Measurements from ENCODE around the gene PRPH2. TPM values are rescaled to one million over a fixed set of nuclear protein-coding genes. Genes with fewer than 3 reads are reported as not detected.
"Not testable (repeated sequence)": the region's sequence is repeated elsewhere in the genome, so short reads cannot be mapped to it uniquely, and the experiment has no call there.

Gene PRPH2
- total RNA-seq, 8 experiments from 2014 or later, result 0.11 to 1.9 (median 0.51) TPM

DNA sequence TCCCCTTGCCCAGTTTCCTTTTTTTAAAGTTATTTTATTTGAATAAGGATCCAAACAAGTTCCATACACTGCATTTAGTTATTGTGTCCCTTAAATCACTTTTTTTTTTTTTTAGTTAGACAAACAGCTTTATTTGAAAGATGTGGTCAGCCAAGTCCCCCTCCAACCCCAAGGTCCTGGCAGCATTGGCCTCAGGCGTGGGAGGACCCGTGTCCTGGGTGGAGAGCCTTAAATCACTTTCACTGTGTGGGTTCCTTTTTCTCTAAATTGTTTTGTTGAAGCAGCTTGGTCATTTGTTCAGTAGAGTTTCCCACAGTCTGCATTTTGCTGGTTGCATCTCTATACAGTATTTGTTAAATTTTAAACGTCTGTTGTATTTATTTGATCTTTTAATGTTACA lies 28.7 kb upstream of the PRPH2 start:
- no peak overlapping the region for H3K4me3 ChIP-seq
- H3K27ac ChIP-seq, result no peak overlapping the region
- WGBS, 10 experiments, result 0 to 73% (median 30%) methylated on average over 1 to 3 of the region's 3 CpGs
- in situ Hi-C loops (cut with MboI; ENCODE audit: low pct_unique_long_range_greater_than_20kb in 2 of 9, low sequenced_read_pairs in 9 of 9, unreplicated experiment in 9 of 9), result no loop called here
- H3K4me1 ChIP-seq (replicated peaks in 1 of 2), result peaks cover 2 to 13% of the 10 kb centered on the region in 2 donors
- no peak for ATAC-seq (replicated peaks in 6 of 8)

DNA sequence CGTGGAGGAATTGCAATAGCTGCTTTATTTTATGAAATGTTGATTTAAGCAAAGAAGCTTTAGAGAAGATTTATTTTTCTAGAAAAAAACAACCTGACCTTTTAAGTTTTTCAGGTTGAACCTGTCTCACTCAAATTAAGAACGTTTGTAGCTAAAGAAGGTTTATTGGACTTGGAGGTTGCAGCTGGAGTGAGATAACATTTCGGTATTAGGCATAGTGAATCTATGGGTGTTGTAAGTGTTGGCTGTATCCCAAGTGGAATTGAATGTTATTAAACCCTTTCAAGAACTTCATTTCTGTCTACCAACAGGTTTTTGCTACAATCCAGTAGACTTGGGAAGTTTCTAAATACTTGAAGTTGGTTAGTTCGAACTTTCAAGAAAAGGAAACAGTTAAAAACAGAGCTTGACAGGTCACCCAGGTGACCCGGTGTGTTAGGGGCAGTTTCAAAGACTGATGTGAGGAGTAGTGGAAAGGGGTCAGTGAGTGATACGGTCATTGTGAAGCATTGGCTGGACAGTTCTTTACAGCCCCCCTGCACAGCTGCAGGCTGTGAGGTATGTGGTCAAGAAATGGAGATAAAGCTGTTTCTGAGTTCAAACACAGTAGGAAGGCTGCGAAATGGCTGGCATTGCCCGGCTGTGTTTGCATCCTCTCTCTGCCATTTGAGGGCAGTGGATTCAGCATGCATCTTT lies 26.0 kb upstream of the PRPH2 start:
- no peak overlapping the region for H3K27ac ChIP-seq
- peaks cover 13 to 20% of the 10 kb centered on the region in 2 donors for H3K4me1 ChIP-seq (replicated peaks in 1 of 2)
- in situ Hi-C loops (cut with MboI; ENCODE audit: low pct_unique_long_range_greater_than_20kb in 2 of 9, low sequenced_read_pairs in 9 of 9, unreplicated experiment in 9 of 9), result no loop called here
- WGBS, 10 experiments, result 24 to 86% (median 69%) methylated on average over 1 to 6 of the region's 8 CpGs
- H3K4me3 ChIP-seq, result peak overlapping the region in 3 of 5 donors; percentile 54 to 99 (median 99)
- ATAC-seq (replicated peaks in 6 of 8), result no peak

DNA sequence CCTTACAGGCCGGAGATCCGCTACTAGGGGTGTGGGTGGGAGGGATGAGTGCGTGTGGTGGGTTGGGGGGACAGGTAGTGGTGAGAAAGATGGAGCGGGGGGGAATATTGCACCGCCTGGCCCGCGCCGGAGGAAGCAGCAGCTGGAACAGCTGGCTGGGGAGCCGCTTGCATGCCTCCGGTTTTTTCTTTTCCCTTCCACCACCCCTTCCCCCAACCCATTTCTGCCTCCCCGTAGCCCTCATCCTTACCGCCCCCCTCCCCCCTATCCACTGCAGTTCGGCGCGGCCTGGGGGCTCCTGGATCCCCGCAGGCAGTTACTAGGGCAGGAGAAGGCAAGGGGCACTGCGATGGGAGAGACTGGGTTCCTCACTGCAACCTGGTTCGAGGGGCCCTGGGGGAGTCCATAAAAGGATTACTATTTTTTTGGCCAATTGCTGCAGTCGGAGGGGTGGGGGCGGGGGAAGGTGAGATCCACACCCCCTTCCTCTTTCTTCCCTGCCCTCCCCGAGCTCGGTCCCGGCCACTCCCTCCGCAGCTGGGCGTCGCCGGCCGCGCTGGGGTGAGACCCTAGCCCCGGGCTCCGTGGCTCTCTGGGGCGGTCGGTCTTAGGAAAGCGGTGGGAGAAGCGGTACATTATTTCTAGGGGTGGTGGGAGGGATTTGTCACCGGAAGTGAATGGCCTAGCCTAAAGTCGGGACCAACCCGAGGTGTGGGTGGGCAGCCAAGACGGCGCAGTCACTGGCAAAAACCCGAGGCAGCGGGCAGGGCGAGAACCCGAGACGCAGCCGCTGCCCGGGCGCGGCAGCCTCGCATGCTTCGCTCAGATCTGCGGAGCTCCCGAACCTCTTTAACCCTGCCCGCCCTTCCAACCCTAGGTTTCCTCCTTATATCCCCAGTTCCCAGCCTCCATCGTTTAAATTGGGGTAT lies 24.3 kb upstream of the PRPH2 start:
- WGBS, 10 experiments, result 0 to 1% (median 0%) methylated on average over 1 to 16 of the region's 55 CpGs; no CpG with 5 or more reads in 3 of the 10 experiments
- peaks cover 29 to 31% of the 10 kb centered on the region in 2 donors for H3K4me1 ChIP-seq (replicated peaks in 1 of 2)
- peak overlapping the region; percentile 82 to 87 for H3K27ac ChIP-seq
- in situ Hi-C loops (cut with MboI; ENCODE audit: low pct_unique_long_range_greater_than_20kb in 2 of 9, low sequenced_read_pairs in 9 of 9, unreplicated experiment in 9 of 9), result no loop called here
- peak overlapping the region; percentile 54 to 99 (median 99) for H3K4me3 ChIP-seq
- peak; percentile 47 to 73 (median 65) for ATAC-seq (replicated peaks in 6 of 8)

DNA sequence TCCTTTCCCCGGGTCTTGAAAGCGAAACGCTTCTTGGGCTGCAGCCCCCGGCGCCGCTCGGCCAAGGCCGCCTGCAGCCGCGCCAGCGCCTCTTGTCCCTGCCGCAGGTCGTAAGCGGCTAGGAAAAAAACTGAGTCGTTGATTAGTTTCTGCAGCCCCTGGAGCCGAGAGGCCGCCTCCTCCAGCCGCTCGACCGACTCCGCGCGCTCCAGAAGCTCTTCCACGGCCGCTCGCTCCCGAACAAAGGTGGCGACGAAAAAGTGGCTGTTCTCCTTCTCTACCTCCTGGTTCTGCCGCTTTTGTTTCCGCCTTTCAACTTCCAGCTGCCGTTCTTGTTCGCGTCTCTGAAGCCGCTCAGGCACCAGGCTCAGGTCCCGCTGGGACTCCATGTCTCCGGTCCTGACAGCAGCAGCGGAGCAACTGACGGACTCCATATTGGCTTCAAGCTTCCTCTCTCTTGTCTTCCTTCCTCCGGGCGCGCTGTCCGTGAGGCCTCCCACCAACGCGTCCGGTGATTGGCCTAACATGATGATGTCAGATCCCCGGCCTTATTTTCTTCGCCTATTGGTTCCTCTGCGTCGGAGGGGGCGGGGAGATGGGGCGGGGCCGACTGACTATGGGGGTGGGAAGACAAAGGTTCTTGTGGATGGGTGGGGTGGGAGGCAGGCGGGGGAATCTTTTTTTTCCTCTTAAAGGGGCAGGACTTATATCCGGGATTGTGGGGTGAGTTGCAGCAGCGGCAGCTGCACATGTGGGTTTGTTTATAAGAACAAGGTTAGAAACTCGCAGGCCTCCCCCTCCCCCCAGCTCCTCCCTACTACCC lies 23.5 kb upstream of the PRPH2 start, which contains the start of gene TBCC:
Gene TBCC (minus strand): TSS at position 464 of the 823 bp plus-strand sequence. CDS start 30 bp downstream, at position 434.
- WGBS, 10 experiments, result 0 to 1% (median 0%) methylated on average over 2 to 27 of the region's 57 CpGs; no CpG with 5 or more reads in 5 of the 10 experiments
- peak; percentile 70 to 80 (median 75) for ATAC-seq (replicated peaks in 6 of 8)
- Histone ChIP-seq H3K4me3 (peak within 1 kb of the TSS; percentile 76 to 99 (median 99)), H3K4me1 (replicated peaks in 1 of 2) (peaks cover 29% of the 10 kb centered on the region in 2 donors), H3K27ac (peak within 1 kb of the TSS; percentile 94 to 95)
- in situ Hi-C loops (cut with MboI; ENCODE audit: low pct_unique_long_range_greater_than_20kb in 2 of 9, low sequenced_read_pairs in 9 of 9, unreplicated experiment in 9 of 9), result no loop called here

DNA sequence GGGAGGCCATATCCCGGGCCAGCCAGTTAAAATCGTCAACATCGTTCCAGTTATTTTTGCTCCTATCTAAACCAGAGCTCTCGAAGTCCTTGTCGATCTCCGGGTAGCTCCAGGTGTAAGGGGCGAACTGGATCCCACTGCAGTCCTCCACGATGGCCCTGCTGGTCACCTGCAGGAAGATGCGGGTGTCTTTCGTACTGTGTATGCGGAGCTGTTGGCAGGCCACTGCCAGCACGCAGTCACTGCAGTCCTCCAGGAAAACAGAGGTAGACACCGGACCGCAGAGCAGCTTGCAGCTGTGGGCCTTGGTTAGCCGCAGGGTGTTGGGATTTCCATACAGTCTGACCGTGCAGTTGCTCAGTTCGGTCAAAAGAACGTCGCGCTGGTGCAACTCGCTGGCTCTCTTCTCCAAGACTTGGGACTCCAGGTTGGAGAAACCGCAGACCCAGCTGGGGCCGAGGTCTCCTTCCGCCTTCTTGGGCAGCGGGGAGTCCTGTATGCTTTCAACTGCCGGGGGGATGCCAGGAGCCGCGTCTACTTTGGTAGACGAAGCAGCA lies 22.8 kb upstream of the PRPH2 start:
- WGBS, 10 experiments, result 0 to 14% (median 1%) methylated on average over 1 to 16 of the region's 29 CpGs; no CpG with 5 or more reads in 1 of the 10 experiments
- peak overlapping the region; percentile 76 to 99 (median 99) for H3K4me3 ChIP-seq
- peak overlapping the region; percentile 94 to 95 for H3K27ac ChIP-seq
- peaks cover 29% of the 10 kb centered on the region in 2 donors for H3K4me1 ChIP-seq (replicated peaks in 1 of 2)
- in situ Hi-C loops (cut with MboI; ENCODE audit: low pct_unique_long_range_greater_than_20kb in 2 of 9, low sequenced_read_pairs in 9 of 9, unreplicated experiment in 9 of 9), result no loop called here
- peak in 1 of 8 experiments; percentile 1 for ATAC-seq (replicated peaks in 6 of 8)

DNA sequence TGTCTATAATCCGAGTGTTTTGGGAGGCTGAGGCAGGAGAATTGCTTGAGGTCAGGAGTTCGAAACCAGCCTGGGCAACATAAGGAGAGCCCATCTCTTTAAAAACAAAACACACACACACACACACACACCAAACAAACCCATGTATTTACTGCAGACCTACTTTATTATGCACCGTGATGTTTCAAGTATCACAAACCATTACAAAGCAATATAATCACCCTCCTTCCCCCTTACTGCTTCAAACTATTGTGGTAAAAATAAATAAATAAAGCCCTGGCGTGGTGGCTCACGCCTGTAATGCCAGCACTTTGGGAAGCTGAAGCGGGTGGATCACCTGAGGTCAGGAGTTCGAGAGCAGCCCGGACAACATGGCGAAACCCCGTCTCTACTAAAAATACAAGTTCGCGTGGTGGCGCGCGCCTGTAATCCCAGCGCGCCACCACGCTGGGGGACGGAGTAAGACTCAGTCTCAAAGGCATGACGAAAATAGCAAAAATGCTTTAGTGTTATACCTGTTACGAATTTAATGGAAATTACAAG lies 22.0 kb upstream of the PRPH2 start:
- H3K27ac ChIP-seq, result no peak overlapping the region
- in situ Hi-C loops (cut with MboI; ENCODE audit: low pct_unique_long_range_greater_than_20kb in 2 of 9, low sequenced_read_pairs in 9 of 9, unreplicated experiment in 9 of 9), result no loop called here
- ATAC-seq (replicated peaks in 6 of 8), result no peak
- peaks cover 29% of the 10 kb centered on the region in 2 donors for H3K4me1 ChIP-seq (replicated peaks in 1 of 2)
- 12 to 93% (median 49%) methylated on average over 1 to 21 of the region's 21 CpGs for WGBS, 10 experiments
- H3K4me3 ChIP-seq, result peak overlapping the region; percentile 76 to 99 (median 99)

DNA sequence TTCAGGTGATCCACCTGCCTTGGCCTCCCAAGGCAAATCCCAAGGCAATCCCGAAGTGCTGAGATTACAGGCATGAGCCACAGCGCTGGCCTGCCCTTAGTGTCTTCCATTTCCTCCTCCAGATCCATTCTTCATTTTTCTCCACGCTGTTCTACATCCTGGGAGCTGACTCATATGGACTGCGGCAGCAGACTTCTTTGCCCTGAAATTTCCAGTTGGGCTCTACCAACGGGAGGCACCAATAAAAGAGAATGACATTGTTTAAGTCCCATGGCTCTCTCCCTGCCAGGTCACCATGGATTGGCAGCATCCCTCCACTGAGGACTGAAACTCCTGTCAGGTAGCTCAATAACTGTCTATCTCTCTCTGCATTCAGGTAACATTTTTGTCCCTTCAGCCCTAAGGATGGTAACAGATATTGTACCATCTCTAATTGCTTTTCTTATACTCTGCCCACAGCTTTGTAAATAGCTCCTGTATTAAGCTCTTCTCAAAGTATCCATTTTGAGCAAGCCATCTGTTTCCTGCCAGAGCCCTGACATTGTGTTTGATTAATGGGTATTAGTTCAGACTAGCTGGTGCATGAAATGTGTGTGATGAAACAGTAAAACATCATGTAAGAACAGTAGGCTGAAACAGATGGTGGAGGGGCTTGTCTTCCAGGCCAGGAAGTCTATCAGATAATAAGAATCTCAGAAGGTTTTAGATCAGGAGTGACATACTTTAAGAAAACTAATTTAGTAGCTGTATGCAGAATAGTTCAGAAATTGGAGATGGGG lies 19.9 kb upstream of the PRPH2 start:
- Histone ChIP-seq H3K4me3 (no peak overlapping the region), H3K4me1 (replicated peaks in 1 of 2) (peaks cover 18 to 27% of the 10 kb centered on the region in 2 donors), H3K27ac (peak overlapping the region; percentile 34 to 70)
- in situ Hi-C loops (cut with MboI; ENCODE audit: low pct_unique_long_range_greater_than_20kb in 2 of 9, low sequenced_read_pairs in 9 of 9, unreplicated experiment in 9 of 9), result no loop called here
- peak in 2 of 8 experiments; percentile 6 to 17 for ATAC-seq (replicated peaks in 6 of 8)
- WGBS, 10 experiments, result 32 to 100% (median 68%) methylated on average over 2 to 4 of the region's 5 CpGs; no CpG with 5 or more reads in 1 of the 10 experiments

DNA sequence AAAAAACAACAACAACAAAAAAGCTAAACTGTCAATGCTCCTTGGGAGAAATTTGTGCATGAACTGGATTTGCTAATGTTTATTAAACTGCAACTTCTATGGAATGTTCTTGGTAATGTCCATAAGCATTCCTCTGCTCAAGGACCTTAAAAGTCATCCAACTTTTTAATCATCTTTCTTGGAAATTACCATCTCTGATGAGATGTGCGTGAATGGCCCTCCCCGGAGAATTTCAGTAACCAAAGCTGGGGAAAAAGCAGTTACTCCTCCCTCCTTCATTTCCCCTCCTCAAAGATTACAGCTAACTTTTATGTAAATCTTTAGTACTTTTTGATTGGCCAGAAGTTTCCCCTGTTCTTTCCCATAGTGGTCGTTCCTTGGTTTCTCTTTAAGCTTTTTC lies 18.3 kb upstream of the PRPH2 start:
- in situ Hi-C loops (cut with MboI; ENCODE audit: low pct_unique_long_range_greater_than_20kb in 2 of 9, low sequenced_read_pairs in 9 of 9, unreplicated experiment in 9 of 9), result no loop called here
- peaks cover 18 to 27% of the 10 kb centered on the region in 2 donors for H3K4me1 ChIP-seq (replicated peaks in 1 of 2)
- peak in 2 of 8 experiments; percentile 7 to 28 for ATAC-seq (replicated peaks in 6 of 8)
- no peak overlapping the region for H3K4me3 ChIP-seq
- no peak overlapping the region for H3K27ac ChIP-seq
- WGBS, 10 experiments, result 25 to 100% (median 66%) methylated on average over 1 to 3 of the region's 3 CpGs

DNA sequence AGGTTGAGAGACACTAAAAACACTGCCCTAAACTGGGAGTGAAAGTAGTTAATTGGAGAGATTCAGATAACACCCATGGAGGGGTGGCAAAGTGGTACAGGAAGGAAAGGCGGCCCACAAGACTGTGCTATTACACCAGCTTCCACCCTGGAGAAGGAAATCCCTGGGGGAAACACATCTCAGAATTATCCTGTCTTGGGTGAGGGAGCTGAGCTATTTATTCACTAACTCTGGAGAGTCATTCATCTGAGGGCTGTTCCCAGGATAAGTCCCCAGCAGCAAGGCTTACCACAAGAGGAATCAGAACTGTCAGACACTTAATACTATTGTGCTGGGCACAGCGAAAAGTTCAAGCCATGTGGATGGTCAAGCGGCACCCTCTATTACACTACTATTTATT lies 13.6 kb upstream of the PRPH2 start:
- H3K4me3 ChIP-seq, result no peak overlapping the region
- no peaks in the 10 kb centered on the region for H3K4me1 ChIP-seq (replicated peaks in 1 of 2)
- 62 to 100% (median 83%) methylated on average over 1 to 3 of the region's 3 CpGs; no CpG with 5 or more reads in 3 of the 10 experiments for WGBS, 10 experiments
- in situ Hi-C loops (cut with MboI; ENCODE audit: low pct_unique_long_range_greater_than_20kb in 2 of 9, low sequenced_read_pairs in 9 of 9, unreplicated experiment in 9 of 9), result no loop called here
- ATAC-seq (replicated peaks in 6 of 8), result no peak
- H3K27ac ChIP-seq, result no peak overlapping the region

DNA sequence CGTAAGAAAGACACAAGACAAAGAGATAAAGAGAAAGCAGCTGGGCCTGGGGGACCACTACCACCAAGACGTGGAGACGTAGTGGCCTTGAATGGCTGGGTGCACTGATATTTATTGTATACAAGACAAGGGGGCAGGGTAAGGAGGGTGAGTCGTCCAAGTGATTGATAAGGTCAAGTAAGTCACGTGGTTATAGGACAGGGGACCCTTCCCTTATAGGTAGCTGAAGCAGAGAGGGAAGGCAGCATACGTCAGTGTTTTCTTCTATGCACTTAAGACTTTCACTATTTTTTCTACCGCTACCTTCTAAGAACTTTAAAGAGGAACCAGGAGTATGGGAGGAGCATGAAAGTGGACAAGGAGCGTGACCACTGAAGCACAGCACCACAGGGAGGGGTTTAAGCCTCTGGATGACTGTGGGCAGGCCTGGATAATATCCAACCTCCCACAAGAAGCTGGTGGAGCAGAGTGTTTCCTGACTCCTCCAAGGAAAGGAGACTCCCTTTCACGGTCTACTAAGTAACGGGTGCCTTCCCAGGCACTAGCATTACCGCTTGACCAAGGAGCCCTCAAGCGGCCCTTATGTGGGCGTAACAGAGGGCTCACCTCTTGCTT lies 11.6 kb upstream of the PRPH2 start:
- ATAC-seq (replicated peaks in 6 of 8); H3K4me3 ChIP-seq; H3K27ac ChIP-seq; in situ Hi-C loops (cut with MboI; ENCODE audit: low pct_unique_long_range_greater_than_20kb in 2 of 9, low sequenced_read_pairs in 9 of 9, unreplicated experiment in 9 of 9); H3K4me1 ChIP-seq (replicated peaks in 1 of 2): not testable (repeated sequence)
- WGBS, 10 experiments, result 50 to 100% (median 79%) methylated on average over 1 to 10 of the region's 13 CpGs; no CpG with 5 or more reads in 1 of the 10 experiments

DNA sequence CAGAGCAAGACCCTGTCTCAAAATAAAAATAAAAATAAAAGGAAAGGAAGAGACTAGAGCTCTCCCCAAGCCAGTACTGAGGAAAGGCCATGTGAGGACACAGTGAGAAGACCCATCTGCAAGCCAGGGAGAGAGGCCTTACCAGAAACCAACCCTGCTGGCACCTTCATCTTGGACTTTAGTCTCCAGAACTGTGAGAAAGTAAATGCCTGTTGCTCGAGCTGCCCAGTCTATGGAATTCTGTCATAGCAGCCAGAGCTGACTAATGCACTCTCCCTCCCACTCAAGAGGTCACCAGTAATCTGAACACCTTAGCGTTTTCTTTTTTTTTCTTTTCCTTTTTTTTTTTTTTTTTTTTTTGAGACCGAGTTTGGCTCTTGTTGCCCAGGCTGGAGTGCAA lies 7.3 kb upstream of the PRPH2 start:
- in situ Hi-C loops (cut with MboI; ENCODE audit: low pct_unique_long_range_greater_than_20kb in 2 of 9, low sequenced_read_pairs in 9 of 9, unreplicated experiment in 9 of 9), result no loop called here
- ATAC-seq (replicated peaks in 6 of 8), result no peak
- WGBS, 10 experiments, result 33 to 80% (median 52%) methylated on average over 1 to 2 of the region's 3 CpGs; no CpG with 5 or more reads in 3 of the 10 experiments
- Histone ChIP-seq H3K27ac (no peak overlapping the region), H3K4me1 (replicated peaks in 1 of 2) (no peaks in the 10 kb centered on the region), H3K4me3 (no peak overlapping the region)

Data from motor neuron (in vitro differentiated cells).